ENCODE data around the gene BRICD5. TPM values are rescaled to one million over a fixed set of nuclear protein-coding genes. Genes with fewer than 3 reads are reported as not detected.
A peak's percentile ranks its signal among the peaks of the same experiment; 100 is the strongest.
"Not testable (repeated sequence)": the region's sequence is repeated elsewhere in the genome, so short reads cannot be mapped to it uniquely, and the experiment has no call there.

Gene BRICD5
- total RNA-seq, 1 experiment from 2014 or later, result 1.9 TPM

DNA sequence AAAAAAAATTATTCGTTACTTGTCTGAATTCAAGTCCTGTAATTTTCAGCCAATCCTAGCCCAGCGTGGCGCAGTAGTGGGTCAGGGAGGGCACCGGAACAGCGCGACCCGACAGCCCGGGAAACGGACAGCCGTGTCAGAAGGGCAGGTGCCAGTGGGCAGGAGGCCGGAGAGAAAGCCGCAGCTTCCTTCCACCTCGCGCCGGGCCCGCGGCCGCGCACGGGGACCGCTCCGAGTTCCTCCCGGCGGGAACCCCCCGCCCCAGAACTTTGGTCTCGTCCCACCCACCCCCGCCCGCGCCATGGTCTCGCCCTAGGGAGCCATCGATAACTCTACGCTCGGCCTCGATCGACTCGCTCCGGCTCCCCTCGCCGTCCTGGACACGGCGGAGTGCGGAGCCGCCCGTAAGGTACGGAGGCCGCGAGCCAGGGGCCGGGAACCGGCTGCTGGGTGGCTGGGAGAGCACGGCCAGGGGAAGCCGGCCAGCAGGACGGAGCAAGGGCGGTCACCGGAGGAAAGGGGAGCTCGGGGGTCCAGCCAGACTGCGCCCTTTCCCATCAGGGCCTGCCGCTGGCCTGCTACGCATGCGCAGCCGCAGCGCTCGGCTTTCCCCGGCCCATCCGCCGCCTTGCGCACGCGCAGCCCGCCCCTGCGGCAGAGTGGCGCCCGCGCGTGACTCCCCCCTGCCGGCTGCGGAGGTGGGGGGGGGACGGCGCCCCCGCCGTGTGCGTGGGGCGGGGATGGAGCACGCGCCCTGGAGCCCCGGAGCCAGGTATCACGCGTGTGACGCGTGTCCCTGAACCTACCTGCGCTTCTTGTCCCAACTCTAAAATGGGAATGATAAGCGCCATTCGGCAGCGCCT lies 5.3 kb downstream of the BRICD5 start, which contains the start of gene MLST8:
Gene MLST8 (plus strand): TSS at position 351 of the 863 bp plus-strand sequence. CDS start 632 bp downstream, outside the sequence.
- in situ Hi-C loops (cut with HindIII; ENCODE audit: low sequenced_read_pairs), result no loop called here
- peak; percentile 84 for DNase-seq (ENCODE audit: low spot score)

DNA sequence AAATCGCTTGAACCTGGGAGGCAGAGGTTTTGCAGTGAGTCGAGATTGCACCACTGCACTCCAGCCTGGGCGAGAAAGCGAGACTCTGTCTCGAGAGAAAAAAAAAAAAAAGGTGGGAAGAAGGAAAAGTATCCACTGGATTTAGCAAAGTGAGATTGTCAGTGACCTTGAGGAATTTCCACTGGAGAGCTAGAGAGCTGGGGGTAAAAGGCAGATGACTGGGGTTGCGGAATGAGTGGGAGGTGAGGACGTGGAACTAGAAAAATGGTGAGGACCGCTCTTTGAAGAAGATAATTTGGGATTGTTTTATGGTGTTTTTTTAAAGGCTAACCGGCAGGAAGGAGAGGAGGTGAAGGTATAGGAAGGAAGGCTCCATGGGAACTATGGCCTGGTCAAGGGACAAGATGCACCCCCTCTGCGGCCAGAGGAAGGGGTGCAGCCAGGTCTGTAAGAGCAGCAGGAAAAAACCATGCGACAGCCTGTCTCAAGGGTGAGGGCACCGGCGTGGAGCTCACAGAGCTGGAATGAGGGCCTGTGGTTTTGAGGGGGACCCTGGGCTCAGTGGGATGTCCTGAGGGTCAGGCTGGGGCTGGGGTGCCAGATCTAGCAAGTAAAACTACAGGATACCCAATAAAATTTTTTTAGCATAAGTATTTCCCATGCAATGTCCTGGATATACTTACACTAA lies 6.1 kb downstream of the BRICD5 start:
- DNase-seq (ENCODE audit: low spot score), result no peak
- in situ Hi-C loops (cut with HindIII; ENCODE audit: low sequenced_read_pairs), result no loop called here

DNA sequence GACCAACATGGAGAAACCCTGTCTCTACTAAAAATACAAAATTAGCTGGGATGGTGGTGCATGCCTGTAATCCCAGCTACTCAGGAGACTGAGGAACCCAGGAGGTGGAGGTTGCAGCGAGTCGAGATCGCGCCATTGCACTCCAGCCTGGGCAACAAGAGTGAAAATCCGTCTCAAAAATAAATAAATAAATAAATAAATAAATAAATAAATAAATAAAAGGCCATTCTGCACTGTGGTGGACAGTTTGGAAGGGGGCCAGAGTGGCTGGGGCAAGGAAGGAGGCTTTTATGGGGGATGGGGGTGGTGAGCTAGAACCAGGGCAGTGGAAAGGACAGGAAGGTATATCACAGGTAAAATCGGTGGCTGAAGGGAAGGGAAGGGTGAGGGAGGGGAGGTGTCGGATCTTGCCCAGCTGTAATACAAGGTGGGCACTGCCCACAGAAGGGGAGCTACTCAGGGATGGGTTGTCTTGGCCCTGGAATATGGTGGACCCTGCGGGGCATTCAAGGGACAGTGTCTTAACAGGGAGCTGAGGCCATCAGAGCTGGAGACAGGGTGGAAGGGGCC lies 7.5 kb downstream of the BRICD5 start:
- DNase-seq (ENCODE audit: low spot score); in situ Hi-C loops (cut with HindIII; ENCODE audit: low sequenced_read_pairs): not testable (repeated sequence)

DNA sequence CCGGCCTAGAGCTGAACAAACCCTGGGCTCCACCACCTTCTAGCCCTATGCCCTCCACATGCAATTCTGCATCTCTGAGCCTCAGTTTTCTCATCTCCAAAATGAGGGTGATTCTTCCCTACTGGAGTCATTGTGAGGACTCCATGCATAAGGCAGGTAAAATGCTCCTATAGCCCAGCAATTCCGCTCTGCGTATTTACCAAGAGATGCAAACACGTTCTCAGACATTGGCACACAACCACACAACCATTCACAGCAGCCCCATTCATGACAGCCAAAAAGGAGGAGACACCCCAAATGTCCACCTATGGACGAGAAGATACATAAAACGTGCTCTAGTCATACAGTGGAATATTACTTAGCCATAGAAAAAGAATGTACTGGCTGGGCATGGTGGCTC lies 10.3 kb downstream of the BRICD5 start:
- no peak for DNase-seq (ENCODE audit: low spot score)
- in situ Hi-C loops (cut with HindIII; ENCODE audit: low sequenced_read_pairs), result no loop called here

DNA sequence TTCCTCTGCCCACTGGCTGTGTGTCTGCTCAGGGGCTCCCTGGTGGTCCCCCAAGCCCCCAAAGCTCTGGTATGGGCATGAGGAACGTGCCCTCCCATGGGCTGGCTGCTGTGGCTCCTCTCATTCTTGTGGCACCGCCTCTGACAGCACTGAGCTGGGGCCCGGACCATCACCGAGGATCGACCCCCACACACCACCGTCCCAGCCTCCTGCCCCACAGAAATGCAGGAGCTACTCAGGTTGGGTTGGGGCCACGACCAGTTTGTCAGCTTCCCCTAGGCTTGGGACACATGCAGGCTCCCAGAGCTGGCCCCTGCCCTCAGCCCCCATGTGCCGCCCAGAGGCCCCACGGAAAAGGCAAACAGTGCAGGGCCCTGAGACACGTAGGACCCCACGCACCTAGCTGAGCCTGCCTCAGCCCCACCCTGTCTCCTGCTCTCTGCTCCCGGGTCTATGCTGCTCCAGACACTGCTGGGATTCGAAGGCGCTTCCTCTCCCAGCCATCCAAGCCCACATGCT lies 11.0 kb downstream of the BRICD5 start:
- in situ Hi-C loops (cut with HindIII; ENCODE audit: low sequenced_read_pairs), result no loop called here
- no peak for DNase-seq (ENCODE audit: low spot score)

DNA sequence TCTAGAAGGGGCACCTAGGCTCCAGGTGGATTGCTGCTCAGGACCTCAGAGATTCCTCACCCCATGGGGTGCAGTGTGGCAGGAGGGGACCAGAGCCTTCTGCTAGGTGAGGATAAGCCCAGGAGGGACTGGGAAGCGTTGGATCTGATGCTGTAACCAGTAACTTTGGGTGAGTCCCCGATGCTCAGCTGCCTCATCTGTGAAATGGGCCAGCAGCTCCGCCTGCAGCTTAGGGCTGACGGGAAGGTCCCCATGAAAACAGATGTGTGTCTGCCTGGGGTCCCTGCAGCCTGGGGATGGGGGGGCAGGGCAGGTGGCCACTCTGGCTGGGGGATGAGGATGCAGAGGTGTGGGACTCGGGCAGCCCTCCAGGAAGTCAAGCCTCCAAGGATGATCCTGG lies 11.6 kb downstream of the BRICD5 start:
- no peak for DNase-seq (ENCODE audit: low spot score)
- in situ Hi-C loops (cut with HindIII; ENCODE audit: low sequenced_read_pairs), result no loop called here

DNA sequence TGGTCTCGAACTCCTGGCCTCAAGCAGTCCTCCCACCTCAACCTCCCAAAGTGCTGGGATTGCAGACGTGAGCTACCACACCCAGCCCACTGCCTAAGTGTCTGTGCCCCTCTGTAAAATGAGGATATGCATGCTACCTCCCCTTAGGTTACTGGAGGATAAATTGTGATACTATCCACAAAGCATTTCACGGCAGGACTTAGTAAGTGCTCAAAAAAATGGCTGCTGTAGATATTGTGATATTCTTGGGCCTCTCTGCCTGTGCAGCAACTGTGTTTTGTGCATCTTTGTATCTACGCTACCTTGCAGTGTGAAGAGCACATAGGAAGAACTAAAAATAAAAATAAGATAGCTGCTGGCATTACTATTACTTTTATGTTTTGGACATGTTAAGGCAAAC lies 12.4 kb downstream of the BRICD5 start:
- no peak for DNase-seq (ENCODE audit: low spot score)
- in situ Hi-C loops (cut with HindIII; ENCODE audit: low sequenced_read_pairs), result no loop called here

DNA sequence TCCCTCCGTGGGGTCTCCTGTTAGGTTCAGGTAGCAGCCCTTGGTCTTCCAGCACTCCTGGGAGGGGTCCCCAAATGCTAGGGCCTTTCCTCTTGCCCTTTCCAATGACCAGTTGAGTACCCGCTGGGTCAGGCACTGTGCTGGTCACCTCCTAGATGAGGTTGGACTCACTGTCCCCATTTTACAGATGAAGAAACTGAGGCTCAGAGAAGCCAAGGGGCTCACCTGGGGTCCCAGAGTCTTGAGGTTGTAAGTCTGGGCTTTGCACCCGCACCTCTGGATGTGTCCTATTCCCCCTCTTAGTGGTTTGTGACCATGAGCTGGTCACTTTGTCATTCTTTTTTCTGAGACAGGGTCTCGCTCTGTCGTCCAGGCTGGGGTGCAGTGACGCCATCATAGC lies 12.9 kb downstream of the BRICD5 start:
- DNase-seq (ENCODE audit: low spot score), result no peak
- in situ Hi-C loops (cut with HindIII; ENCODE audit: low sequenced_read_pairs), result no loop called here

DNA sequence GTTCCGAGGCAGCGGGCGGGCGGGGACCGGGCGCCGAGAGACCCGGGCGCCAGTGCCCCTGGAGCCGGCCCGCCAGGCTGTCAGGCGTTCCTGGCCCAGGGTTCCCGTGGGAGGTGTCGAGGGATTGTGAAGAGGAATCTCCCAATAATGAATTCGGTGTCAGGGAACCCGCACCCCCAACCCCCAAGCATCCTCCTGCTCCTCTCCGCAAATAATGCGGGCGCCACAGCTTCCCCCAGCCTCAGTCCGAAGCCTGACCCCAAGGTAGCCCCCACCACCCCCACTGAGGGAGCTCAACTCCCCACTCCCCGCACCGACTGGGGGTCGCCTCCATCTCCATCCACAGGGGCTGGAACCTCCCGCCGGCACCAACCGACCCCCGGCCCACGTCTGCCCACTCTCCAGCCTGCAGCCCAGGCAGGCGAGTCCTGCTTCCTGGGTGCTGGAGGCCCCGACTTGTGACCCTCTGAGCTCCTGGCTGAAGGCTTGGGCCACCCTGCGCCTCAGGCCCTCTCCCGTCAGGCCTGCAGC lies 13.6 kb downstream of the BRICD5 start:
- in situ Hi-C loops (cut with HindIII; ENCODE audit: low sequenced_read_pairs), result no loop called here
- DNase-seq (ENCODE audit: low spot score), result no peak

DNA sequence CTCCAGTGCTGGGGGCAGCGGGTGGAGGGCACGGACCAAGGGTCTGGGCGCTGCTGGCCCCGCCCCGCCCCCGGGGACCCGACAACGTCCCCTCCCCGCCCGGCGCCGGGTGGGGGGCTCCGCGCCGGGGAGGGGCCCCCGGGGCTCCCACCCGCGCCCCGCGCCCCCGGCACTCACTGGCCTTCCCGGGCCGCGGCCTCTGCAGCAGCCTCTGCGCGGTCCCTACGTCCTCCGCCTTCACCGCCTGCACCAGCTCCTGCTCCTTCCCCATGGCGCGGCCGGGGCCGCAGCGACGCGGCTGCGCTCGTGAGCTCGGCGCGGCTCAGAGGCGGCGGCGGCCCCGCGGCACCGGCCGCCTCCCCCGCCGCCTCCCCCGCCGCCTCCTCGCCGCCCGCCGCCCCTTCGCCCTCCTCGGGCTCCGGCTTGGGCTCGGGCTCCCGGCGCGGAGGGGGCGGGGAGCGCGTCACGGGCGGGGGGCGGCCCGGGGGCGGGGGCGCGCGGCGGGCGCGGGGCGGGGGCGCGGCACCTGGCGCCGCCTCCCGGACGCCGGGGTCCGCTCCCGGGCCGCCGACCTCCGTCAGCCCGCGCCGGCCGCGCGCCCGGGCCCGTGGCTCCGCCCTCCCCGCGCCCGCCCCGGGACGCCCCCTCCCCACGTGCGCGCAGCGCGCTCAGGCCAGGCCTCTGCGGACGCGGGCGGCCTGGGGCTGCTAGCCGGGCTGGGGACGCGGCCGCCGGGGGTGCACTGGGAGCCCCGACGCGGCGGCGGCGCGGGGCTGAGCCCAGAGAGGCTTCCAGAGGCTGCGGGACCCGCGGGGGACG lies 14.3 kb downstream of the BRICD5 start, which contains the start of gene CASKIN1:
Gene CASKIN1 (minus strand): TSS at position 444 of the 819 bp plus-strand sequence. CDS start 173 bp downstream, at position 271.
- in situ Hi-C loops (cut with HindIII; ENCODE audit: low sequenced_read_pairs), result no loop called here
- DNase-seq (ENCODE audit: low spot score), result no peak

DNA sequence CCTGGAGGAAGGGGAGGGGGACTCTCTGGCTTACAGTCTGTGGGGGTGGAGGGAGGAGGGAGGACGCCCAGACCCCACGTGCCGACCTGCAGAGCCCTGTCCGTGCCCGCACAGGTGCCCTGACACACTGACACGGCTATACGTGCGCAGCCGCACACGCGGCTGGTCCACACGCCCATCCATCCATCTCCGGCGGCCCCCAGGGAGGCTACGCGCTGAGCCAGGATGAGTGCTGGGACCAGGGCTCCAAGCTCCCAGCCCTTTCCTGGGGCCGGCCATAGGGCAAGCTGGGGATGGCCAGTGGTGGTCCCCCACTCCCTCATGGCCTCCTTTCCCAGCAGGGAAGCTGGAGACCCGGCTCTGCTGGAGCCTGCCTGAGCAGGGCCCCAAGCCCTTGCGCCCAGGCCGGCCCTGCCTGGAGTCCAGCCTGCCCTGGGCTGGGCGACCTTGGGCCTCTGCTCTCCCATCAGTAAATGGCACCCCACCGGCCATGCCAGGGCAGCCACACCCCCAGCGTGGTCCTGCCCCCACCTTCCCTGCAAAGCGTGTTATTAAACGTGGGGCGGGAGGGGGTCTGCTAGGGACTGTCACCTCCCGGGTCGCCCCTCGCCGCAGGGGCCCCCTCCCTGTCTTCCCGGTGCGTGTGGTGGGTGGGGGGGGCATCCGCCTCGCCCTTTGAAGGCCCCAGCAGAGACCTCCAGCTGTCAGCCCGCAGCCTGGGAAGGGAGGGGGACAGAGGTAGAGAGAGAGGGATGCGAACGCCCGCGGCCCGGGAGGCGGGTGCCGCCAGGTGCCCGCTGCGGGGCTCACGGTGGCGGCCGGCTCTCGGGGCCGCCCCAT lies 15.1 kb downstream of the BRICD5 start:
- in situ Hi-C loops (cut with HindIII; ENCODE audit: low sequenced_read_pairs), result no loop called here
- no peak for DNase-seq (ENCODE audit: low spot score)

DNA sequence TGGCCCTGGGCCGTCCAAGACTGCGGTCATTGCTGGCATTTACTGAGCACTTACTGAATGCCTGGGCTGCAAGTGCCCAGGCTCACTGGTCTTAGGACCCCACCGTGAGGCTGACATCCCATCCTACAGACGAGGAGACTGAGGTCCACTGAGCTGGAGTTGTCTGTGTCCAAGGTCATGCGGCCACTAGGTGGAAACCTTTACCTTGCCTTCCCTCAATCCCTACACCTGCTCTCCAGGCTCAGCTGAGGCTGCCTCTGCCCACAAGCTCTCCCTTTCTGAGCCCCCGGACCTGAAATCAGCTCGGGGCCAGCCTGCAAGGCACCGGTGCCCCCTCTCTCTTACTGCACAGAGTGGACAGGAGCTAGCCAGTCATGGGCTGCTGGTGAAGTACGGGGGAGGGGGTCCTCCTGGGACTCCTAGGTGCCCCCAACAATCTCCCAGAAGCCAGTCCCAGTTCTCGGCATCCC lies 15.8 kb downstream of the BRICD5 start:
- in situ Hi-C loops (cut with HindIII; ENCODE audit: low sequenced_read_pairs), result no loop called here

DNA sequence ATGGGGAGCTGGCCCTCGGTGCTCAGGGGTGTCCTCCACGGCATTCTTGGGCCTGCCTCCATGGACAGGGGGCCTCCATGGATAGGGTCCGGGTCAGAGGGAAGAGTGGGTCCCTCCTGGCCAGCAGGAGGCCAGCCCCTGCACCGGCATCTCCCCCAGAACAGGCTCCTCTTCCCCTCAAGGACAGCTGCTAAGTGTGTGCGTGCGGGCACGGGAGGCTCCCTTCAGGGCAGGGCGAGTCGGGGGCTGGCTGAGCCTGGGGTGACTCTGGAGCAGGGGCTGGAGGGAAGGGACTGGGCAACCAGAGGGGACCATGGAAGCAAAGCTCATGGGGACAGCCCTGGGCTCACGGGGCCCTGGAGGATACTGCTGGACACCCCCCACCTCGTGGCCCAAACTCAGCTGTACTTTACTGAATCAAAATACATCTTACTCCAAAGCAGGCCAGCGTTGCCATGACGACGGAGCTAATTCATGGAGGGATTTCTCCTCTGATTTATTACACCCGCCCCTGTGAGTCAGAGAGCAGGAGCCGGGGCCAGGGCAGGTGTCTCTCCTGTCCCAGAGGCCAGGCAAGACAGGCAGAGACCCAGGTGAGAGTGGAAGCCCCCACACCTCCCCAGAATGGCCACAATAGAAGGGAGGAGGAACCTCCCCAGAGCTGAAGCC lies 16.4 kb downstream of the BRICD5 start:
- in situ Hi-C loops (cut with HindIII; ENCODE audit: low sequenced_read_pairs), result no loop called here
- DNase-seq (ENCODE audit: low spot score), result no peak

More for the DNA sequence above, 15.8 kb downstream of the BRICD5 start:
- peak; percentile 87 for DNase-seq (ENCODE audit: low spot score)

DNA sequence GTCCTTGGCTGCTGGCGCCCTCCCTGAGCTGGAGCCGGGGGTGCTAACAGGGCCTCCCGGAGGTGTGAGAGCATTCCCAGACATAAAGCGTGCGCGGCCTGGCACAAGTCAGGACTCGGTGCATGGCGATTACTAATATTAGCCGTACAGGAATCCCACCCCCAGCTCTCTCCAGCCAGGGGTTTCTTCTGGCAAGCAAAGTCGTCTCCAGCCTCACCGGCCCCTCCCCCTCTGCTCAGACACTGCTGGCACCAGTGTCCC lies 19.3 kb downstream of the BRICD5 start:
- peak; percentile 43 for DNase-seq (ENCODE audit: low spot score)
- in situ Hi-C loops (cut with HindIII; ENCODE audit: low sequenced_read_pairs), result no loop called here

DNA sequence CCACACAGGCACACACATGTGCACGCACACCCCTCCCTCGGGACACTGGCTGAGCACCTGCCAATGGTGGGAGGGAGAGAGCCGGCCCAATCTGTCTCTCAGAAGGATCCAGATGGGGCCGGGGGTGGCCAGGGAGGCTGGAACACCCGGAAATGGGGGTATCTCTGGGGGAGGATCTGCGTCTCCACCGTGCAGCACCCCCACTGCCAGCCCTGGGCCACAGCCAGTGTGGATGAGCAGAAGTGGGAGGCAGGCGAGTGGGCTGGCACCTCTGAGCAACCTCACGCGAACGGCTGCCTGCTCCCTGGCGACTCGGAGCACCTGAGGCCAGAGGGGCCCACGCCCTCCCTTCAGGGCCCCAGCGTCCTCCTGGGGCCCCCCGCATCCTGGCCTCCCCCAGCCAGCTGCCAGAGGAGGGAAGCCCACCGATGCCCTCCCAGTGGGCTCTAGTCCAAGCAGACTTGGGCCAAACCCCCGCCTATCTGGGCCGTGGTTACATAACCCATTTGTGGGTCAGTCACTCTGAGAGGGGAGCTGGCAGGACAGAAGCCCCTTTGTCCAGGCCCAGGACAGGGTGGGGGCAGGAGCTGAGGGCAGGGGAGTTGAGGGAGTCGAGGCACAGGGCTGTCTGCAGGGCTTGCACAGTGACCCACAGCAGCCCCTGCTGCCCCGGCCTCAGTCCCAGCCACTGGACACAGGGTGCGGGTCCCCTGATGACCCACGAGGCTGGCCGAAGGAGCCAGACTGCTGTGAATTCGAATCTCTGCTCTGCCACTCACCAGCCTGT lies 19.8 kb downstream of the BRICD5 start:
- DNase-seq (ENCODE audit: low spot score), result peak; percentile 46
- in situ Hi-C loops (cut with HindIII; ENCODE audit: low sequenced_read_pairs), result no loop called here

DNA sequence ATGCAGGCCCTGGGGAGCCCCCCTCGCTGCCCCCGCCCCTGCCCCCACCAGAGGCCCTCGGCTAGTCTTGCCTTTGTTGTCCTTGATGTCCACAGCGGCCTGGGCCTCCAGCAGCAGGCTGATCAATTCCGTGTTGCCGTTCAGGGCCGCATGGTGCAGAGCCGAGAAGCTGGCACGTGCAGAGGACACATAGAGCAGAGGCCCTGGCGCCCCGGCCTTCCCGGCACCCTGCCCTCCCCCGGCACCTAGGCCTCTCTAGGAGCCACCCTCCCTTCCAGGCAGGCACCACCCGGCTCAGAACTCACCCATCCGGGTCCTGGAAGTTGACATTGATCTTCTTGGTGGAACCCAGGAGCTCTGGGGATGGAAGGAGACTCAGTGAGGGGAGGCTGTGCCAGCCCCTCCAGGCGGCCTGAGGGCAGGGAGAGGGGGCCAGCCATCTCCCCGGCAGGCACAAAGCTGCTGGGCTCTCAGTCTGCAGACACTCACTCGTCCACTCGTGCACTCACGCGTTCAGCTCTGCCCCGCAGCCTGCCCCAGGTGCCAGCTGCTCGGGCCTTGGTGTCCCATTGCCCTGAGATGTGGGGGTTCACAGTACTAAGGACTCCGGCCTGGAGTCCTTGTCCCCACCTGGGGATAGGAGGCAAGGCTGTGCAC lies 20.5 kb downstream of the BRICD5 start:
- no peak for DNase-seq (ENCODE audit: low spot score)
- in situ Hi-C loops (cut with HindIII; ENCODE audit: low sequenced_read_pairs), result no loop called here

Measured in G401 (cell line).